GM12891 (cell line): ENCODE results near the gene GPC5.

Source experiments
- POLR2A ChIP-seq: IDR thresholded peaks from 2 replicates; pipeline ENCODE4 v1.6.1; 2011; ENCODE audit warnings: low read depth, low read length, control low read depth
- POLR2AphosphoS5 ChIP-seq: IDR thresholded peaks from 2 replicates; pipeline ENCODE4 v1.6.1; 2011; ENCODE audit warnings: low read depth, low read length, control low read depth
- POU2F2 ChIP-seq: IDR thresholded peaks from 2 replicates; pipeline ENCODE4 v1.6.1; 2011; ENCODE audit warnings: low read depth, mild to moderate bottlenecking, control low read depth, low read length, moderate library complexity
- TAF1 ChIP-seq: IDR thresholded peaks from 2 replicates; pipeline ENCODE4 v1.6.1; 2011; ENCODE audit warnings: low read depth, low read length, control low read depth

DNA sequence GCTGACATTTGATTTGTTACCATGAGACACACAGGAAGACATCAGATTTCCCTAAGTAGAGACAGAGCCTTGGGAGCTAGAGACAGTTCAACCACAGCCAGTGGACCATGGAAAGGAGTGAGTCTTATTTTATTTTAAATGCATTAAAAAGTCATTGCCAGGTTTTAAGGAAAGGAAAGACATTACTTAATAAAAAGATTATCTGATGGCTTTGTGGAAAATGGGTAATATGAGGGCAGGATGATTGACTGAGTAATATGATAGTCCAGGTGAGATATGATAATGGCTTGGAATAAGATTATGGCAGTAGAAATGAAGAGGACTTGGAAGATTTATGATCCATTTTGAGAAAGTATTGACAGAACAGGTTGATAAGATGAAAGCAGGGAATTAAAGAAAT is 580.1 kb downstream of the GPC5 start:
- TF ChIP-seq POLR2AphosphoS5 (no peak), POLR2A (no peak), TAF1 (no peak), POU2F2 (no peak)
